Muscle layer of duodenum (tissue), 2 donors: Measurements from ENCODE around the gene NTSR1.

Experiments
- H3K27ac ChIP-seq: one replicate; pipeline ENCODE4 v1.7.0; 2013; ENCODE audit warnings: mild to moderate bottlenecking, low read length
- H3K27me3 ChIP-seq: one replicate; pipeline ENCODE4 v1.7.0; 2013; ENCODE audit warnings: low read depth, mild to moderate bottlenecking, control low read depth, low read length
- H3K36me3 ChIP-seq, 2 donors: one replicate each; pipeline ENCODE4 v1.7.0; 2013; ENCODE audit warnings: low read length in 2 of 2, control low read depth in 1 of 2, mild to moderate bottlenecking in 1 of 2; ENCODE audit not compliant: insufficient read depth in 2 of 2, control insufficient read depth in 1 of 2
- H3K4me1 ChIP-seq, 2 donors: one replicate each; pipeline ENCODE4 v1.7.0; 2013; ENCODE audit warnings: low read length in 2 of 2, mild to moderate bottlenecking in 2 of 2, control low read depth in 1 of 2, moderate library complexity in 1 of 2; ENCODE audit not compliant: insufficient read depth in 2 of 2, control insufficient read depth in 1 of 2
- H3K4me3 ChIP-seq, 2 donors: one replicate each; pipeline ENCODE4 v1.7.0; 2013; ENCODE audit warnings: low read length in 2 of 2, low read depth in 1 of 2, mild to moderate bottlenecking in 1 of 2
- H3K9me3 ChIP-seq, 2 donors: one replicate each; pipeline ENCODE4 v1.7.0; 2013; ENCODE audit warnings: low read length in 2 of 2, control low read depth in 1 of 2, mild to moderate bottlenecking in 1 of 2; ENCODE audit not compliant: control insufficient read depth in 1 of 2
- donor health status: healthy.

NTSR1 gene

GRCh38 chr20:62714006-62714405, 5.4 kb downstream of the NTSR1 start:
- Histone ChIP-seq H3K4me3 (no peak overlapping the region), H3K4me1 (peaks cover 0 to 33% of the 10 kb centered on the region in 2 donors), H3K27me3 (peaks cover 22% of the 10 kb centered on the region), H3K27ac (no peak overlapping the region), H3K36me3 (no peaks in the 10 kb centered on the region), H3K9me3 (no peaks in the 10 kb centered on the region)

DNA sequence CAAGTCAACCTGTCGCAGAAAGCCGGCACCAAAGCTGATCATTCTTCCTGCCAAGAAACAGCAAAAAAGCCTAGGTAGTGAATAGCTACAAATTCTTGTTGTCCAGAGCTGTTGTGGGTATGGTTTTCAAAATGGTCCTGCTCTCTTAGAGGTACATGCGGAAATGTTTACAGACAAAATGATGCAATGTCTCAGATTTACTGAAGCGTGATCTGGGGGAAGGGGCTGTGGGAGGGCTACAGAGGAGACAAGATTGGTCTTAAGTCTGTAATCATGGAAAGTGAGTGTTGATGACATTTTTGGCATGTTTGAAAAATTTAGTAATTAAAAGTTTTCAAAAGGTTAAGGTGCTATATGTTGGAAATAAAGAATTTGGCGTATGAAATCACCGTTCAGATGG, 6.2 kb downstream of the NTSR1 start:
- H3K9me3 ChIP-seq, result no peaks in the 10 kb centered on the region
- H3K27me3 ChIP-seq, result peaks cover 15% of the 10 kb centered on the region
- no peaks in the 10 kb centered on the region for H3K36me3 ChIP-seq
- H3K27ac ChIP-seq, result no peak overlapping the region
- no peak overlapping the region for H3K4me3 ChIP-seq
- H3K4me1 ChIP-seq, result peaks cover 0 to 31% of the 10 kb centered on the region in 2 donors

GRCh38 chr20:62715201-62715600, 6.6 kb downstream of the NTSR1 start:
- Histone ChIP-seq H3K36me3 (no peaks in the 10 kb centered on the region), H3K27me3 (peaks cover 11% of the 10 kb centered on the region), H3K9me3 (no peaks in the 10 kb centered on the region), H3K4me3 (no peak overlapping the region), H3K4me1 (peaks cover 0 to 31% of the 10 kb centered on the region in 2 donors), H3K27ac (no peak overlapping the region)

- H3K9me3 ChIP-seq, result no peaks in the 10 kb centered on the region
- no peak overlapping the region for H3K27ac ChIP-seq
- H3K27me3 ChIP-seq, result no peaks in the 10 kb centered on the region
- no peaks in the 10 kb centered on the region for H3K36me3 ChIP-seq
- H3K4me1 ChIP-seq, result peaks cover 0 to 31% of the 10 kb centered on the region in 2 donors
- no peak overlapping the region for H3K4me3 ChIP-seq
These were observed 7.7 kb downstream of the NTSR1 start for GRCh38 chr20:62716198-62716940.

DNA sequence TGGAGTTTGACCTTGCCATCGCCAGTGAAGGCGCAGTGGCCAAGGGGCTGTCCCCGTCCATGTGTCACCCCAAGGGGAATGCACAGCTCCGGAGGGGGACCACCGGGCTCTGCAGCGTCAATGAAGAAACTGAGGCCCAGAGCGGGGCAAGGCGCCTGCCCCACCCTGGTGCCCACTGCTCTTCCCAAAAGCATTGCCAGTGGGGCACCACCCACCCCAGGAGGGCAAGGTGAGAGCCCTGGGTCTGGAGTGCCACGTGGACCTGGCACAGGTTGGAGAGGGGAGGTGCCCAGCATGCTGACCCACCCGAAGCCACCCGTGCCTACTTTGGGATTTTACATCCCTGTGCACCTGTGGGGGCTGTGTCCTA, 8.3 kb downstream of the NTSR1 start:
- Histone ChIP-seq H3K27me3 (no peaks in the 10 kb centered on the region), H3K4me3 (no peak overlapping the region), H3K9me3 (no peaks in the 10 kb centered on the region), H3K4me1 (peaks cover 0 to 26% of the 10 kb centered on the region in 2 donors), H3K27ac (no peak overlapping the region), H3K36me3 (no peaks in the 10 kb centered on the region)

GRCh38 chr20:62717933-62718332, 9.3 kb downstream of the NTSR1 start:
- Histone ChIP-seq H3K4me1 (peaks cover 0 to 20% of the 10 kb centered on the region in 2 donors), H3K36me3 (no peaks in the 10 kb centered on the region), H3K27me3 (no peaks in the 10 kb centered on the region), H3K4me3 (no peak overlapping the region), H3K9me3 (no peaks in the 10 kb centered on the region), H3K27ac (no peak overlapping the region)

- Histone ChIP-seq H3K36me3 (no peaks in the 10 kb centered on the region), H3K27me3 (no peaks in the 10 kb centered on the region), H3K4me3 (no peak overlapping the region), H3K27ac (no peak overlapping the region), H3K9me3 (no peaks in the 10 kb centered on the region), H3K4me1 (peaks cover 0 to 17% of the 10 kb centered on the region in 2 donors)
These were observed 9.9 kb downstream of the NTSR1 start for GRCh38 chr20:62718546-62718945.

- Histone ChIP-seq H3K27me3 (no peaks in the 10 kb centered on the region), H3K4me1 (peaks cover 0 to 21% of the 10 kb centered on the region in 2 donors), H3K36me3 (no peaks in the 10 kb centered on the region)
These were observed 10.8 kb downstream of the NTSR1 start for GRCh38 chr20:62719250-62719935.

DNA sequence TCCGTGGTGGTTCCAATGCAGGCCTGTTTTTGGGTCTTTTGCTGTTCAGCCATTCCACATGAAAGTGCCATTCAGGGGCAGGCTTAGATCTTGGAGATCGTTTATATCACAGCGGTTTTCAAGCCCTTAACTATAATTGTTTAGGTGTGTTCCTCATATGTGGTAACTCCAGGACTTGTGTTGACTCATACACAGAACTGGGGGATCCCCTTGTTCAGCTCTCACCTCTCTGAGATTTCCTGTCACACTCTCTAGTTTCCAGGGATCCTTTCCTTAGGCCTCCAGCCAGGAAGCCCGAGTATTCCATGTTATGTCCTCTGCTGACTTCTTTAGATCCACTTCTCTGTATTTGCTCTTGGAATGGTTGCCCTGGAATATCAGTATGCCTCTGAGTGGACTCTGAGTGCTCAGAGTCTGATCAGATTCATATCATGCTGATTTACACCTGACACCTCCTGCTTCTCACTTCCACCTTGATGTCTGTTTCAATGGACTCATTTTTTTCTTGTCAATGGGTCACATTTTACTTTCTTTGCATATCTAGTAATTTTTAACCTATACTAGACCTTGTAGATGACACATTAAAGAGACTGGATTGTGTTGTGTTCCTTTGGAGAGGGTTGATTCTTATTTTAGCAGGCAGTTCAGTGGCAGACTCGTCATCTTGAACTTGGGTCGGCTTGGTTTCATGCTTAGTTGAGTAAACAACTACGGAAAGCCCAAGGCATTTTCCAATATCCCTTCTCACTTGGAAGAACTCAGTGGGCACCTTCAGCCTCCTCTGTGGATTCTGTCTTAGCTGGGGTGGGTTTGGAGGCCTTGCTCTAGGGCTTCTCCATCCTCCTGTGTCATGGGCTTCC, 13.1 kb downstream of the NTSR1 start:
- Histone ChIP-seq H3K4me1 (peaks cover 0 to 16% of the 10 kb centered on the region in 2 donors), H3K27ac (no peak overlapping the region), H3K4me3 (no peak overlapping the region), H3K36me3 (no peaks in the 10 kb centered on the region), H3K27me3 (no peaks in the 10 kb centered on the region), H3K9me3 (no peaks in the 10 kb centered on the region)

More at GRCh38 chr20:62719250-62719935, 10.8 kb downstream of the NTSR1 start:
- no peak overlapping the region for H3K27ac ChIP-seq
- no peaks in the 10 kb centered on the region for H3K9me3 ChIP-seq
- no peak overlapping the region for H3K4me3 ChIP-seq

DNA sequence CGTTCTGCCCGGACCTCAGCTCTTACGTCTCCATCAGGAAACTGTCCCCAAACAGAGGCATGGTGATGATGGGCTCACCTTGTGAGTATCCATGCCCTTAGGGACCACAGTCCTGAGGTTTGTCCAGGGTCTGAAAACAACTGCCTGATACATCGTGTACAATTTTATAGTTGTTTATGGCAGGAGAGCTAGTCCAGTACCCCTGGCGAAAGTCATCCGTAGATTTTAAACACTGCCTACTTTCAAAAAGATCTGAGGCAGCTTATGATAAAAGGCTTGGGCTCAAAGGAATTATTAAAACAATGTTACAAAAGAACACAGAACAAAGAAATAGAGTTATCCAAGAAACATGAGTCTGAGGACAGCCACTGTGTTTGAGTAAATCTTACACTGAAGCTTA, 14.0 kb downstream of the NTSR1 start:
- Histone ChIP-seq H3K27me3 (no peaks in the 10 kb centered on the region), H3K27ac (no peak overlapping the region), H3K9me3 (no peaks in the 10 kb centered on the region), H3K4me3 (no peak overlapping the region), H3K4me1 (peaks cover 0 to 16% of the 10 kb centered on the region in 2 donors), H3K36me3 (no peaks in the 10 kb centered on the region)

GRCh38 chr20:62723351-62723750, 14.7 kb downstream of the NTSR1 start:
- Histone ChIP-seq H3K27me3 (no peaks in the 10 kb centered on the region), H3K9me3 (no peaks in the 10 kb centered on the region), H3K4me3 (no peak overlapping the region), H3K27ac (no peak overlapping the region), H3K36me3 (no peaks in the 10 kb centered on the region), H3K4me1 (peaks cover 0 to 16% of the 10 kb centered on the region in 2 donors)
